Measurements from ENCODE around the gene ZSWIM3. TPM values are rescaled to one million over a fixed set of nuclear protein-coding genes. Genes with fewer than 3 reads are reported as not detected.

ZSWIM3 gene
- polyA plus RNA-seq, 1 donor from 2014 or later: 14.3 TPM

DNA sequence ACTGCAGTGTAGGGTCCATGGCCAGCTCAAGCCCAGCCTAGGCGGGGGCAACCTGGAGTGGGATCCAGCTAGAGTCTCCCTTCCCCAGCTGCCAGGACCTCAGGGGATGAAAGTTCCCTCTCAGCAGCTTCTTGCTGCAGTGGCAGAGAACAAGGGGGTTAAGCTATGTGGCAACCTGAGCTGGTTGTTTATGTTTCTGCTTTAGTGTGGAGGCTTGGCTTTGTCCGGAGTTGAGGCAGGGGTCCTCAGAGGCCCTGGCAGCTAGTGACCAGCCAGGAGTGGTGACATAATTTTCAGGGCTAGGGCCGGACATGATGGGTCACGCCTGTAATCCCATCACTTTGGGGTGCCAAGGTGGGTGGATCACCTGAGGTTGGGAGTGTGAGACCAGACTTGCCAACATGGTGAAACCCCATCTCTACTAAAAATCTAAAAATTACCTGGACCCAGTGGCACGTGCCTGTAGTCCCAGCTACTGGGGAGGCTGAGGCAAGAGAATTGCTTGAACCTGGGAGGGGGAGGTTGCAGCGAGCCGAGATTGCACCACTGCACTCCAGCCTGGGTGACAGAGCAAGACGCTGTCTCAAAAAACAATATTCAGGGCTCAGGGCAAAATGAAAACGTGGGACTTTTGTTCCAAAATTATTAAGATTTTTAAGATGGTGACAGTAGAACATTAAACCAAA lies 68.5 kb downstream of the ZSWIM3 start:
- H2AFZ ChIP-seq (ENCODE audit: low read depth, low read length): no peak overlapping the region
- no peaks in the 10 kb centered on the region for H3K79me2 ChIP-seq (replicated peaks; ENCODE audit: insufficient read depth, low read length)
- H3K27ac ChIP-seq (ENCODE audit: low read length): no peak overlapping the region
- no peak overlapping the region for H3K9ac ChIP-seq (ENCODE audit: low read length)
- no peaks in the 10 kb centered on the region for H3K36me3 ChIP-seq (ENCODE audit: insufficient read depth, low read length)
- no peaks in the 10 kb centered on the region for H3K9me2 ChIP-seq (ENCODE audit: insufficient read depth, low read length)
- H4K20me1 ChIP-seq (ENCODE audit: insufficient read depth): no peaks in the 10 kb centered on the region
- no peaks in the 10 kb centered on the region for H3F3A ChIP-seq (ENCODE audit: insufficient read depth, low read length, poor library complexity, severe bottlenecking)
- no peak overlapping the region for H3K4me2 ChIP-seq (ENCODE audit: low read length)
- H3K9me3 ChIP-seq (ENCODE audit: low read length): no peaks in the 10 kb centered on the region
- H3K27me3 ChIP-seq (ENCODE audit: insufficient read depth, low read depth, low read length): no peaks in the 10 kb centered on the region
- TF ChIP-seq EP300 (conservative IDR thresholded peaks at IDR 0.05; ENCODE audit: poor library complexity, severe bottlenecking) (no peak), POLR2AphosphoS5 (IDR thresholded peaks at IDR 0.05) (no peak), TAF1 (IDR thresholded peaks at IDR 0.05; ENCODE audit: low read depth) (no peak), RAD21 (conservative IDR thresholded peaks at IDR 0.05) (no peak), MXI1 (conservative IDR thresholded peaks at IDR 0.05; ENCODE audit: poor library complexity, severe bottlenecking) (no peak), SMC3 (conservative IDR thresholded peaks at IDR 0.05; ENCODE audit: poor library complexity) (no peak), EZH2 (IDR thresholded peaks at IDR 0.05; ENCODE audit: borderline replicate concordance, insufficient read depth, low read length, poor library complexity, severe bottlenecking) (no peak)
- TF ChIP-seq, protein P1, sequence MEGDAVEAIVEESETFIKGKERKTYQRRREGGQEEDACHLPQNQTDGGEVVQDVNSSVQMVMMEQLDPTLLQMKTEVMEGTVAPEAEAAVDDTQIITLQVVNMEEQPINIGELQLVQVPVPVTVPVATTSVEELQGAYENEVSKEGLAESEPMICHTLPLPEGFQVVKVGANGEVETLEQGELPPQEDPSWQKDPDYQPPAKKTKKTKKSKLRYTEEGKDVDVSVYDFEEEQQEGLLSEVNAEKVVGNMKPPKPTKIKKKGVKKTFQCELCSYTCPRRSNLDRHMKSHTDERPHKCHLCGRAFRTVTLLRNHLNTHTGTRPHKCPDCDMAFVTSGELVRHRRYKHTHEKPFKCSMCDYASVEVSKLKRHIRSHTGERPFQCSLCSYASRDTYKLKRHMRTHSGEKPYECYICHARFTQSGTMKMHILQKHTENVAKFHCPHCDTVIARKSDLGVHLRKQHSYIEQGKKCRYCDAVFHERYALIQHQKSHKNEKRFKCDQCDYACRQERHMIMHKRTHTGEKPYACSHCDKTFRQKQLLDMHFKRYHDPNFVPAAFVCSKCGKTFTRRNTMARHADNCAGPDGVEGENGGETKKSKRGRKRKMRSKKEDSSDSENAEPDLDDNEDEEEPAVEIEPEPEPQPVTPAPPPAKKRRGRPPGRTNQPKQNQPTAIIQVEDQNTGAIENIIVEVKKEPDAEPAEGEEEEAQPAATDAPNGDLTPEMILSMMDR (IDR thresholded peaks at IDR 0.05; ENCODE audit: poor library complexity, severe bottlenecking): no peak
- TF ChIP-seq, protein P2, sequence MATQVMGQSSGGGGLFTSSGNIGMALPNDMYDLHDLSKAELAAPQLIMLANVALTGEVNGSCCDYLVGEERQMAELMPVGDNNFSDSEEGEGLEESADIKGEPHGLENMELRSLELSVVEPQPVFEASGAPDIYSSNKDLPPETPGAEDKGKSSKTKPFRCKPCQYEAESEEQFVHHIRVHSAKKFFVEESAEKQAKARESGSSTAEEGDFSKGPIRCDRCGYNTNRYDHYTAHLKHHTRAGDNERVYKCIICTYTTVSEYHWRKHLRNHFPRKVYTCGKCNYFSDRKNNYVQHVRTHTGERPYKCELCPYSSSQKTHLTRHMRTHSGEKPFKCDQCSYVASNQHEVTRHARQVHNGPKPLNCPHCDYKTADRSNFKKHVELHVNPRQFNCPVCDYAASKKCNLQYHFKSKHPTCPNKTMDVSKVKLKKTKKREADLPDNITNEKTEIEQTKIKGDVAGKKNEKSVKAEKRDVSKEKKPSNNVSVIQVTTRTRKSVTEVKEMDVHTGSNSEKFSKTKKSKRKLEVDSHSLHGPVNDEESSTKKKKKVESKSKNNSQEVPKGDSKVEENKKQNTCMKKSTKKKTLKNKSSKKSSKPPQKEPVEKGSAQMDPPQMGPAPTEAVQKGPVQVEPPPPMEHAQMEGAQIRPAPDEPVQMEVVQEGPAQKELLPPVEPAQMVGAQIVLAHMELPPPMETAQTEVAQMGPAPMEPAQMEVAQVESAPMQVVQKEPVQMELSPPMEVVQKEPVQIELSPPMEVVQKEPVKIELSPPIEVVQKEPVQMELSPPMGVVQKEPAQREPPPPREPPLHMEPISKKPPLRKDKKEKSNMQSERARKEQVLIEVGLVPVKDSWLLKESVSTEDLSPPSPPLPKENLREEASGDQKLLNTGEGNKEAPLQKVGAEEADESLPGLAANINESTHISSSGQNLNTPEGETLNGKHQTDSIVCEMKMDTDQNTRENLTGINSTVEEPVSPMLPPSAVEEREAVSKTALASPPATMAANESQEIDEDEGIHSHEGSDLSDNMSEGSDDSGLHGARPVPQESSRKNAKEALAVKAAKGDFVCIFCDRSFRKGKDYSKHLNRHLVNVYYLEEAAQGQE (IDR thresholded peaks at IDR 0.05; ENCODE audit: borderline replicate concordance): no peak
- H3K4me3 ChIP-seq (ENCODE audit: low read length): no peak overlapping the region

DNA sequence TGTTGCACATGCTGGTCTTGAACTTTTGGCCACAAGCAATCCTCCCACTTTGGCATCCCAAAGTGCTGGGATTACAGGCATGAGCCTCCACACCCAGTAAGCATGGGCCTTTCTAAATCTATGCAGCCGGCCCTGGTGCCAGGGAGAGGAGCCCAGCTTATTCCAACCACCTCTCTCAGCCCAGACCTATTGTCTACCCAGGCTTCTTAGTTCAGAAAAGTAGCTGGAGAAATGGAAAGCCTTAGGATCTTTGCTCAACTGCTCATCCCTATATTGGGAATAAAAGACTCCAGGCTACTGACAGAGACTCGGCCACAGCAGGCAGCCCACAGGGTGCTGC lies 69.3 kb downstream of the ZSWIM3 start:
- Histone ChIP-seq H3K9me2 (ENCODE audit: insufficient read depth, low read length) (no peaks in the 10 kb centered on the region), H3K79me2 (replicated peaks; ENCODE audit: insufficient read depth, low read length) (no peaks in the 10 kb centered on the region), H3K4me2 (ENCODE audit: low read length) (no peak overlapping the region), H3K27ac (ENCODE audit: low read length) (no peak overlapping the region), H3K36me3 (ENCODE audit: insufficient read depth, low read length) (no peaks in the 10 kb centered on the region), H3K9ac (ENCODE audit: low read length) (no peak overlapping the region), H3K27me3 (ENCODE audit: insufficient read depth, low read depth, low read length) (no peaks in the 10 kb centered on the region), H2AFZ (ENCODE audit: low read depth, low read length) (no peak overlapping the region), H3K9me3 (ENCODE audit: low read length) (no peaks in the 10 kb centered on the region), H3K4me3 (ENCODE audit: low read length) (no peak overlapping the region), H4K20me1 (ENCODE audit: insufficient read depth) (no peaks in the 10 kb centered on the region), H3F3A (ENCODE audit: insufficient read depth, low read length, poor library complexity, severe bottlenecking) (no peaks in the 10 kb centered on the region)
- TF ChIP-seq EP300 (conservative IDR thresholded peaks at IDR 0.05; ENCODE audit: poor library complexity, severe bottlenecking): no peak
- TF ChIP-seq TAF1 (IDR thresholded peaks at IDR 0.05; ENCODE audit: low read depth): no peak
- no peak for TF ChIP-seq SMC3 (conservative IDR thresholded peaks at IDR 0.05; ENCODE audit: poor library complexity)
- TF ChIP-seq, protein P2 (IDR thresholded peaks at IDR 0.05; ENCODE audit: borderline replicate concordance): no peak
- TF ChIP-seq, protein P1 (IDR thresholded peaks at IDR 0.05; ENCODE audit: poor library complexity, severe bottlenecking): no peak
- no peak for TF ChIP-seq EZH2 (IDR thresholded peaks at IDR 0.05; ENCODE audit: borderline replicate concordance, insufficient read depth, low read length, poor library complexity, severe bottlenecking)
- no peak for TF ChIP-seq POLR2AphosphoS5 (IDR thresholded peaks at IDR 0.05)
- TF ChIP-seq MXI1 (conservative IDR thresholded peaks at IDR 0.05; ENCODE audit: poor library complexity, severe bottlenecking): no peak

Data from neural cell (in vitro differentiated cells).